ENCODE measurements around the gene SETBP1.

Gene SETBP1

GRCh38 chr18:45066210-45066609 lies 385.5 kb downstream of the SETBP1 start:
- no peaks in the 10 kb centered on the region for H3K27me3 ChIP-seq (ENCODE audit: insufficient read depth, low read length)
- no peaks in the 10 kb centered on the region for H3K9me3 ChIP-seq (ENCODE audit: insufficient read depth, low read depth, low read length)
- no peaks in the 10 kb centered on the region for H3K4me1 ChIP-seq (ENCODE audit: insufficient read depth, low read length)
- no peaks in the 10 kb centered on the region for H3K36me3 ChIP-seq (ENCODE audit: insufficient read depth, low read depth, low read length)
- H3K4me3 ChIP-seq (ENCODE audit: low read length): no peak overlapping the region
- no peak overlapping the region for H3K9ac ChIP-seq (ENCODE audit: low read depth, low read length)
- H3K27ac ChIP-seq (ENCODE audit: low read length): no peak overlapping the region

GRCh38 chr18:45066886-45067285 lies 386.2 kb downstream of the SETBP1 start:
- no peaks in the 10 kb centered on the region for H3K4me1 ChIP-seq (ENCODE audit: insufficient read depth, low read length)
- no peaks in the 10 kb centered on the region for H3K27me3 ChIP-seq (ENCODE audit: insufficient read depth, low read length)
- H3K9me3 ChIP-seq (ENCODE audit: insufficient read depth, low read depth, low read length): no peaks in the 10 kb centered on the region
- no peak overlapping the region for H3K27ac ChIP-seq (ENCODE audit: low read length)
- no peak overlapping the region for H3K9ac ChIP-seq (ENCODE audit: low read depth, low read length)
- no peak overlapping the region for H3K4me3 ChIP-seq (ENCODE audit: low read length)
- no peaks in the 10 kb centered on the region for H3K36me3 ChIP-seq (ENCODE audit: insufficient read depth, low read depth, low read length)

- Histone ChIP-seq H3K4me1 (ENCODE audit: insufficient read depth, low read length) (no peaks in the 10 kb centered on the region), H3K36me3 (ENCODE audit: insufficient read depth, low read depth, low read length) (no peaks in the 10 kb centered on the region), H3K4me3 (ENCODE audit: low read length) (no peak overlapping the region), H3K9ac (ENCODE audit: low read depth, low read length) (no peak overlapping the region), H3K9me3 (ENCODE audit: insufficient read depth, low read depth, low read length) (no peaks in the 10 kb centered on the region), H3K27ac (ENCODE audit: low read length) (no peak overlapping the region), H3K27me3 (ENCODE audit: insufficient read depth, low read length) (no peaks in the 10 kb centered on the region)
These were observed 387.9 kb downstream of the SETBP1 start for GRCh38 chr18:45068400-45069094.

DNA sequence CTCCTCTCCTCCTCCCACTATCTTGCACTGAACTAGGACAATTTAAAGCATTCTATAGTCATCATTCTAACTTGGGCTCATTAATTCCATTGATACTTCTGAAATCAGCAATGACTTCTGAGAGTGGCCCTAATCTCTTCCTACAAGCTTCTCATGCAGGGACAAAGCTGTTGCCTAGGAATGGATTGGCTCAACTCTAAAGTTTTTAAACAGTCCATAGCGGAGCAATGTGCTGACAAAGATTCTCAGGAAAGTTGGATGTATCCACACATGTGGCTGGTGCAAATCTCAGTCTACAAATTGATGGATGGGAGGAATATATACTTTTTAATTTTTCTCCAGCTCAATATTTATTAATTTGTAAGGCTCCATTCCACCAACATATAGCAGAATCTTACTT lies 388.9 kb downstream of the SETBP1 start:
- H3K4me3 ChIP-seq (ENCODE audit: low read length): no peak overlapping the region
- no peaks in the 10 kb centered on the region for H3K36me3 ChIP-seq (ENCODE audit: insufficient read depth, low read depth, low read length)
- no peaks in the 10 kb centered on the region for H3K4me1 ChIP-seq (ENCODE audit: insufficient read depth, low read length)
- H3K27me3 ChIP-seq (ENCODE audit: insufficient read depth, low read length): no peaks in the 10 kb centered on the region
- H3K9ac ChIP-seq (ENCODE audit: low read depth, low read length): no peak overlapping the region
- no peak overlapping the region for H3K27ac ChIP-seq (ENCODE audit: low read length)
- H3K9me3 ChIP-seq (ENCODE audit: insufficient read depth, low read depth, low read length): no peaks in the 10 kb centered on the region

DNA sequence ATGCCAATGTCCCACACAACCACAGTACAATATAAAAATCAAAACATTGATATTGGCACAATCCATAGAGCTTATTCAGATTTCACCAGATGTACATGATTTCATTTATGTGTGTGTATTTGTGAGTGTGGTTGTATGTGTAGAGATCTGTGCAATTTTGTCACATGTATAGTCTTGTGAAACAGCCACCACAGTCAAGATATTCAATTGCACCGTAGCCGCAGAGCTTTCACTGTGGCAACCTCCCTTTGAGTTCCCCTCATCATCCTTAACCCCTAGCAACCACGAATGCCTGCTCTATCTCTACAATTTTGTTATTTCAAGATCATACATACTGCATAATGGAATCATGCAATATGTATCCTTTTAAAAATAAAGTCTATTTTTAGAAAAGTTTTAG lies 391.3 kb downstream of the SETBP1 start:
- H3K4me3 ChIP-seq (ENCODE audit: low read length): no peak overlapping the region
- no peak overlapping the region for H3K9ac ChIP-seq (ENCODE audit: low read depth, low read length)
- H3K27me3 ChIP-seq (ENCODE audit: insufficient read depth, low read length): no peaks in the 10 kb centered on the region
- no peak overlapping the region for H3K27ac ChIP-seq (ENCODE audit: low read length)
- H3K9me3 ChIP-seq (ENCODE audit: insufficient read depth, low read depth, low read length): no peaks in the 10 kb centered on the region
- no peaks in the 10 kb centered on the region for H3K36me3 ChIP-seq (ENCODE audit: insufficient read depth, low read depth, low read length)
- H3K4me1 ChIP-seq (ENCODE audit: insufficient read depth, low read length): no peaks in the 10 kb centered on the region

- Histone ChIP-seq H3K9ac (ENCODE audit: low read depth, low read length) (no peak overlapping the region), H3K4me1 (ENCODE audit: insufficient read depth, low read length) (no peaks in the 10 kb centered on the region)
These were observed 392.9 kb downstream of the SETBP1 start for GRCh38 chr18:45073556-45073955.

DNA sequence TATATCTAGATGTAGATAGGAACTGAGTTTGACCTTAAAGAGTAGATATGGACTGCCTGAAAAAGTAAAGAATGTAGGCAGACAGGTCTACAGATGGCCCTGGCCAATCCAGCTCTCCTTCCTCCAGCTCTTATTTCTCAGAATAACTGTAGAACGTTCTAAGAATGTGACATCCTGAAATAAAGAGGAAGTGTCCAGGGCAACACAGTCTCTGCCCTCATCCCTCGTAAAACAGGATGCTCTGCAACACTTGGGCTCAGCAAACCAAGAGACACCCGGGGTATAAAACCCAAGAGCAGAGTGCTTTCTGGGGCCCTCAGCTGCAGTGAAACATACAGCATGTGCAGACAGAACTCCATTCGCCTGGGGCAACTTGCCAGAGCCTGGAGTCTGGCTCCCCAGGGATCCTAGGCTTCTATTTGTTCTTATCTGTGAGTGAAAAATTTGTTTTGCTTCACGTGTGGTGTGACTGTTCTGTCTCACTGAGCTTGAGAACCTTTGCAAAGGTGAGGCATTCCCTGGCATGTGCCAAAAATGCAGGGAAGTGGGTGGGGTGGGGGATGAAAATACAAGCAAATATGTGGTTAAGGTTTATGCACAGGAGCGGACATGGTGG lies 401.0 kb downstream of the SETBP1 start:
- no peak overlapping the region for H3K27ac ChIP-seq (ENCODE audit: low read length)
- no peak overlapping the region for H3K4me3 ChIP-seq (ENCODE audit: low read length)

More at GRCh38 chr18:45073556-45073955, 392.9 kb downstream of the SETBP1 start:
- no peaks in the 10 kb centered on the region for H3K27me3 ChIP-seq (ENCODE audit: insufficient read depth, low read length)
- no peak overlapping the region for H3K4me3 ChIP-seq (ENCODE audit: low read length)
- H3K36me3 ChIP-seq (ENCODE audit: insufficient read depth, low read depth, low read length): no peaks in the 10 kb centered on the region
- H3K9me3 ChIP-seq (ENCODE audit: insufficient read depth, low read depth, low read length): no peaks in the 10 kb centered on the region
- no peak overlapping the region for H3K27ac ChIP-seq (ENCODE audit: low read length)

DNA sequence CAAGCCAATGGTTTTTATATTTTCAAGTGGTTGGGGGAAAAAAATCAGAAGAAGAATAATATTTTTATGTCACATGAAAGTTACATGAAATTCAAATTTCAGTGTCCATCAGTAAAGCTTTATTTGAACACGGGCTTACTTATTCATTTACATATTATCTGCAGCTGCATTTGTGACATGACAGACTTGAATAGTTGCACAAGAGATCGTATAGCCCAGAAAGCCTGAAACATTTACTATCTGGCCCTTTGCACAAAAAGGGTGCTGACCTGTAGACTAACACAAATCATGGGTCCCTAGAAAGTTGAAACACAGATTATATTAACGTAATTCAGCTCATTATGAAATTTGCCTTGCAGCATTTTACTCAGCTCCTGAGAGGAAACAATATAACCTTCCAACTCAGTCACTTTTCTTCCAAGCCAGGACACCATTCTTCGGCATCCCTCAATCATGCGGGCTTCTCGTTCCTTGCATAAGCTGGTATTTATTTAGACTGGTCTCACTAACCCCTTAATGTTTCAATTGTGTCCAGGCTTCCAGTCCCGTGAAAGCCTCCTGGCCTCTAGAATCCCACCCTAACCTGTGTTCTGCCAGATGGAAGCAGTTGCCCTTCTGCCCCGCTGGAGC lies 402.7 kb downstream of the SETBP1 start:
- Histone ChIP-seq H3K27ac (ENCODE audit: low read length) (no peak overlapping the region), H3K4me3 (ENCODE audit: low read length) (no peak overlapping the region), H3K9ac (ENCODE audit: low read depth, low read length) (no peak overlapping the region), H3K9me3 (ENCODE audit: insufficient read depth, low read depth, low read length) (no peaks in the 10 kb centered on the region), H3K36me3 (ENCODE audit: insufficient read depth, low read depth, low read length) (no peaks in the 10 kb centered on the region), H3K27me3 (ENCODE audit: insufficient read depth, low read length) (no peaks in the 10 kb centered on the region), H3K4me1 (ENCODE audit: insufficient read depth, low read length) (peaks cover 4% of the 10 kb centered on the region; the same call in 1 of the 2 replicates)

More for the DNA sequence above, 401.0 kb downstream of the SETBP1 start:
- Histone ChIP-seq H3K9ac (ENCODE audit: low read depth, low read length) (no peak overlapping the region), H3K9me3 (ENCODE audit: insufficient read depth, low read depth, low read length) (no peaks in the 10 kb centered on the region), H3K36me3 (ENCODE audit: insufficient read depth, low read depth, low read length) (no peaks in the 10 kb centered on the region), H3K27me3 (ENCODE audit: insufficient read depth, low read length) (no peaks in the 10 kb centered on the region), H3K4me1 (ENCODE audit: insufficient read depth, low read length) (peaks cover 4% of the 10 kb centered on the region; the same call in 1 of the 2 replicates)

DNA sequence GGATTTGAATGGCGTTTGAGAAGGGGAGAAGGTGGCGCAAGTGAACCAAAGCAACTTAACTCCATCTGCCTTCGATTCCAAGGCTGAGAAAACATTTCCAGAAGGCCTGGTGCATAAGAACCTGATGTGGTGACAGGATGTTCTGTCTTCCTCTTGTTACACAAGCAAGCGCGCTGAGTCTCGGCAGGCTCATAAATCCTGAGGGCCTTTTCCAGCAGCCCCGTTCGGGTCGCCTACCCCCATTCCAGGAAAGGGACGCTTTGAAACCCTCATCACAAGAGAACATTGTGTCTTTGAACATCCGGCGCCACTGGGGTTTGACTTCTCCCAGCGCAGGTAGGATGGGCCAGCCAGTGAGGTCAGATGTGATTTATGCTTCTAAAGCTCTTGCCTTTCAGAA lies 403.5 kb downstream of the SETBP1 start:
- Histone ChIP-seq H3K9me3 (ENCODE audit: insufficient read depth, low read depth, low read length) (no peaks in the 10 kb centered on the region), H3K27ac (ENCODE audit: low read length) (no peak overlapping the region), H3K4me3 (ENCODE audit: low read length) (no peak overlapping the region), H3K4me1 (ENCODE audit: insufficient read depth, low read length) (peaks cover 4% of the 10 kb centered on the region; the same call in 1 of the 2 replicates), H3K36me3 (ENCODE audit: insufficient read depth, low read depth, low read length) (no peaks in the 10 kb centered on the region), H3K9ac (ENCODE audit: low read depth, low read length) (no peak overlapping the region), H3K27me3 (ENCODE audit: insufficient read depth, low read length) (no peaks in the 10 kb centered on the region)

- H3K27me3 ChIP-seq (ENCODE audit: insufficient read depth, low read length): no peaks in the 10 kb centered on the region
- H3K9me3 ChIP-seq (ENCODE audit: insufficient read depth, low read depth, low read length): no peaks in the 10 kb centered on the region
- no peak overlapping the region for H3K4me3 ChIP-seq (ENCODE audit: low read length)
- H3K9ac ChIP-seq (ENCODE audit: low read depth, low read length): no peak overlapping the region
- H3K4me1 ChIP-seq (ENCODE audit: insufficient read depth, low read length): peaks cover 4% of the 10 kb centered on the region; the same call in 1 of the 2 replicates
- H3K27ac ChIP-seq (ENCODE audit: low read length): no peak overlapping the region
- no peaks in the 10 kb centered on the region for H3K36me3 ChIP-seq (ENCODE audit: insufficient read depth, low read depth, low read length)
These were observed 405.4 kb downstream of the SETBP1 start for GRCh38 chr18:45085916-45086624.

DNA sequence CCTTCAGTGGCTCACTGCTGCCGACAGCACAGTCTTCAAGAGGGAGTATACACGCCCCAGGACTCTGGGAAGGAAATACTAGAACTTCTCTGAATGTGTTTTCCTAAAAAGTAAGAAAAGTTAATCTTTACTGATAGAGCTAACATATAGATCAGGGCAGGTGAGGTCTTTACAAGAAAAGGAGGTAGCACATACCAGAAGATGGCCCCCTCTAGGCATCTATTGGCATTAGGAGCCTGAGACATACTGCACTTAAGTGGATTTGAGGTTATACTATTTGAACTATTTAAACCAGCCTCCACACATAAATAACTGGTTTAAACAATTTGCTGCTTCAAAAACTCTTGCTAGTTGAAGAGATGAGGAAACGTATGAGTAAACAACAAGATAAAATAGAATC lies 406.1 kb downstream of the SETBP1 start:
- Histone ChIP-seq H3K27ac (ENCODE audit: low read length) (no peak overlapping the region), H3K9ac (ENCODE audit: low read depth, low read length) (no peak overlapping the region), H3K4me3 (ENCODE audit: low read length) (no peak overlapping the region), H3K36me3 (ENCODE audit: insufficient read depth, low read depth, low read length) (no peaks in the 10 kb centered on the region), H3K27me3 (ENCODE audit: insufficient read depth, low read length) (no peaks in the 10 kb centered on the region), H3K4me1 (ENCODE audit: insufficient read depth, low read length) (peaks cover 4% of the 10 kb centered on the region; the same call in 1 of the 2 replicates), H3K9me3 (ENCODE audit: insufficient read depth, low read depth, low read length) (no peaks in the 10 kb centered on the region)
